Stimulated activated CD4-positive, alpha-beta T cell treated with anti-CD3 and anti-CD28 coated beads, TNF-alpha, amount 100 ng/mL, for 24 hours (primary cell): ENCODE measurements around the gene ZXDC.

Experiments
- DNase-seq, 3 experiments: peaks; one replicate each; pipeline ENCODE4 v3.0.0-alpha.2; 2020; ENCODE audit warnings: low read depth in 3 of 3

ZXDC gene

GRCh38 chr3:126395846-126396513, 79.7 kb downstream of the ZXDC start:
- no peak for DNase-seq

DNA sequence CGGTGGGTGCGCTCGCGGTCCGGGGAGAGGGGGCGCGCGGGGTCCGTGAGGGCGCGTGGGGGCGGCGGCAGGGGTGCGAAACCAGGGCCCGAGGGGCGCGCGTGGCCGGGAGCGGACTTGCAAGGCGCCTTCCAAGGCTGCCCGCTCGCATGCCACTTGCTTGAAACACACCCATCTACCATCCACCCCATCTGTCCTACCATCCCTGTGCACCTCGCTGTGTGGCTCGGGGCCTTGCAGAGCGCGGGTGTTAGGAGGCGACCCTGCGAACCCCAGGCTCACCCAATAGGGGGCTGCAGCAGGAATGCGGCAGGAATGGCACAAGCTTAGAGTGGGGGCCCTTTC, 80.7 kb downstream of the ZXDC start:
- no peak for DNase-seq

GRCh38 chr3:126394179-126394976, 81.3 kb downstream of the ZXDC start, which contains the start of gene CFAP100:
CFAP100 (plus strand) TSS chr3:126394909; CDS start chr3:126396001, 1,092 bp downstream.
- no peak for DNase-seq

- no peak for DNase-seq
These were observed 82.1 kb downstream of the ZXDC start for GRCh38 chr3:126393563-126393962.

GRCh38 chr3:126392246-126392645, 83.4 kb downstream of the ZXDC start:
- no peak for DNase-seq

DNA sequence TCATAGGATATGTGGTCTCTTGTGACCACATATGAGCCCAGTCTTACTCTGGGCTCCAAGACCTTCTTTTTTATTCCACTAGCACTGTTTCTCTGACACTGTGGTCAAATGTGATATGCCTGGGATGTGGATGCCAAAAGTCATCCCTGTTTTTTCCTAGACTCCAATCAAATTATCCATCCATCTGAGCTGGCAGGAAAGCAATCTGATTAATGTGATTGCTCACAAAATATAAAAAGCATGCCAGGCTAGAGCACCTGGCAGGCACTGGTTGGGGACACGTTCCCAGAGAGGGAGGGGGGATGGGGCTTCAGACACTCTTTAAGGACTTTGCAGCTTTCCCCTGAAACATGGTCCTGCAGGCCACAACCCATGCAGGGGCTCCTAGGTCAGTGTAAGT, 84.1 kb downstream of the ZXDC start:
- no peak for DNase-seq

GRCh38 chr3:126390751-126391150, 84.9 kb downstream of the ZXDC start:
- no peak for DNase-seq

DNA sequence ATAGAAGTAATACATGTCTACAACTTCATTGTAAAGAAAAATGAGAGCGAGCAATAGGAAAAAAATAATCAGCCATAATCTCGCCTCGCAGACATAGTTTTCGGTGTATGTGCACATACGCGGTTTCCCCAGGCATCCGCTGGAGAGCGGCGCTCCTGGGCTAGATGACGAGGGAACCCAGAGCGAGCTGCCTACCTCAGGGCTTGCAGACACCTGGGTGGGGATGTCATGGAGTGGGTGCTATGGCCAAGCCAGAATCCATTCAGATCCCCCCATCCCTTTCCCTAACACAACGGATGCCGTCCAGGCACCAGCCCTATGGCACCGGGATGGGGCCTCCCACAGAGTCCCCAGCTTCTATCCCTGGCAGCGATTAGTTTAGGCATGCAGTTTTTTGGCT, 85.5 kb downstream of the ZXDC start:
- no peak for DNase-seq

DNA sequence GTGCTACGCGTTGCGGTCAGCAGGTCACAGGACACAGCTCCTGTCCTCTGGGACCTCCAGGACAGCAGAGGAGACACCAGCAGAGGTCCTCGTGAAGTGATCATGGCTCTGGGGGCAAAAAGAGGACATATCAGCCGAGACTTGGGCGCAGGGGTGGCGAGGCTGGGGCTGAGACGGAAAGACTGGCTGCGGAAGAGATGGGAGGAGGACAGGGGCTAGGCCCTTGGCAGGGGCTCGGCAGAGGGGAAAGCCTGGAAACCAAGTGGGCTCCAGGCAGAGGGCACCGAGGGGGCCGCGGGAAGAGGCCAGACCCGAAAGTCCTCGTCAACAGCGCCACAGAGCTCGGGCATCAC, 85.9 kb downstream of the ZXDC start:
- no peak for DNase-seq

DNA sequence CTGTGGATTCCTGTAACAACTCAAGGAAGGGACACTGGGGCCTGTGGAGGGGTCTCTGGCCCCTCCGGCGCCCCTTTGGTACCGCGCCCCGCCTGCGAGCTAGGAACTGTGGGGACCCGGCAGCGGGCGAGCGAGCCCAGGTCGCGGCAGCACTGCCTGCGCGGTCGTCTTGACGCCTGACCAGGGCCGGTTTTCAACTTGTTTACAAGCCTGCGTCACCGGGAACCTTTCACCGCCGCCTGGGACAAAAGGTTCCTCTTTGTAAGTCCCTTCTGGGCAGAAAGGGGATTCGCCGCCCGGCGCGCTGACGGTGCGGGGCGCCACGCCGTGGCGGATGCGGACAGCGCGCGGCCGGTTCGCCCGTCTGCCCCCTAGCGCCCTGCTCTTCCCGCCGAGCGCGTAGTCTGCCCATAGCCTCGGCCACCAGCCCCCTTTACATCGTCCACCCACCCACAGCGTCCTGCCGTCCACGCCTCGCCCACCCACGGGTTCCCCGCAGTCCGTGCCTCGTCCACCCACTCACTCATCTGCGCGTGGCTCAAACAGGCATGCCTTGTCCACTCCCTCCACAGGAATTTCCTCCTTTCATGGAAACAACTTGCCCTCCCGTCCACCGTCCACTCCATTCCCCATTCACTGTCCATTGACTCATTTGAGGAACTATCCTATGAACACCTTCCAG, 86.4 kb downstream of the ZXDC start:
- peak in 1 of 3 experiments; percentile 39 for DNase-seq
